GM12878 (cell line): ENCODE results near the gene NPR1. TPM values are rescaled to one million over a fixed set of nuclear protein-coding genes. Genes with fewer than 3 reads are reported as not detected.
A peak's percentile ranks its signal among the peaks of the same experiment; 100 is the strongest.

Source experiments
- ATAC-seq: fragments of 200-7000 bp; cut with Tn5 transposase; 3 replicates; pipeline ENCODE4 v1.9.1; 2020; ENCODE audit warnings: mild to moderate bottlenecking, moderate library complexity
- BruUV-seq: library from RNA; stranded (reverse); fragments of 400-500 nt; replicated peaks from 2 replicates; lab custom pipeline; 2021; lab: Mats Ljungman, UMichigan
- CTCF ChIA-PET: fragments of 300-600 bp; sonication (Branson Sonifier 250); formaldehyde crosslinking; extraction: SDS; loops from one replicate; lab custom pipeline; 2021; ENCODE audit warnings: inconsistent platforms; lab: Yijun Ruan, JAX
- POLR2A ChIA-PET: fragments of 350-600 bp; formaldehyde crosslinking; extraction: SDS; loops from one replicate; lab custom pipeline; 2021; ENCODE audit warnings: inconsistent platforms; lab: Charles Lee
- RAD21 ChIA-PET: fragments of 300-600 bp; sonication (Branson Sonifier 250); formaldehyde crosslinking; loops from one replicate; lab custom pipeline; 2023; ENCODE audit warnings: antibody characterized with exemption; ENCODE audit not compliant: unreplicated experiment; lab: Charles Lee
- SMC1A ChIA-PET: fragments of 300-600 bp; sonication (Branson Sonifier 250); formaldehyde crosslinking; loops from one replicate; lab custom pipeline; 2023; ENCODE audit not compliant: unreplicated experiment, uncharacterized antibody; lab: Charles Lee
- DNase-seq: peaks from one replicate; pipeline ENCODE4 v3.0.0-alpha.2; 2011; ENCODE audit warnings: low read depth, low spot score
- FAIRE-seq: peaks from 3 replicates; lab custom pipeline; 2011; peaks lifted over from hg19 to GRCh38; lab: Jason Lieb, UNC
- H2AFZ ChIP-seq: 2 replicates; pipeline ENCODE4 v1.6.0; 2011; ENCODE audit warnings: low read depth, low read length, control low read depth; ENCODE audit not compliant: control insufficient read depth
- H3K27ac ChIP-seq: 2 replicates; pipeline ENCODE4 v1.5.1; 2011; ENCODE audit warnings: control low read depth; ENCODE audit not compliant: control insufficient read depth, insufficient read depth
- H3K27me3 ChIP-seq, 2 experiments: replicated peaks in 1 of 2; 2 replicates each; pipeline versions ENCODE4 v1.6.0 to v1.6.1; 2011; ENCODE audit warnings: low read length in 1 of 2; ENCODE audit not compliant: control insufficient read depth in 2 of 2, insufficient read depth in 2 of 2
- H3K36me3 ChIP-seq, 2 experiments: 2 replicates each; pipeline ENCODE4 v1.5.1; 2011; ENCODE audit warnings: low read length in 1 of 2; ENCODE audit not compliant: control insufficient read depth in 2 of 2, insufficient read depth in 2 of 2
- H3K4me1 ChIP-seq: 2 replicates; pipeline ENCODE4 v1.6.1; 2011; ENCODE audit warnings: mild to moderate bottlenecking, low read length, moderate library complexity, mixed read lengths; ENCODE audit not compliant: control insufficient read depth, insufficient read depth
- H3K4me2 ChIP-seq: 2 replicates; pipeline ENCODE4 v1.6.0; 2011; ENCODE audit warnings: control low read depth; ENCODE audit not compliant: control insufficient read depth, insufficient read depth
- H3K4me3 ChIP-seq: fragments of 200-600 bp; sonication (generic); 2 replicates; pipeline ENCODE4 v1.5.1; 2016
- H3K79me2 ChIP-seq: 2 replicates; pipeline ENCODE4 v1.6.0; 2011; ENCODE audit warnings: low read length; ENCODE audit not compliant: control insufficient read depth, insufficient read depth
- H3K9ac ChIP-seq: 2 replicates; pipeline ENCODE4 v1.8.0; 2011; ENCODE audit warnings: low read length, control low read depth, mixed read lengths; ENCODE audit not compliant: control insufficient read depth, insufficient read depth
- H3K9me3 ChIP-seq: replicated peaks from 3 replicates; pipeline ENCODE4 v1.5.1; 2011; ENCODE audit warnings: mild to moderate bottlenecking, low read length; ENCODE audit not compliant: control insufficient read depth, insufficient read depth
- H4K20me1 ChIP-seq: 2 replicates; pipeline ENCODE4 v1.6.0; 2011; ENCODE audit not compliant: control insufficient read depth, insufficient read depth
- CBX5 ChIP-seq: sonication (generic); IDR thresholded peaks from 2 replicates; pipeline ENCODE4 v1.6.1; 2016; ENCODE audit warnings: low read depth, moderate library complexity, mild to moderate bottlenecking, inconsistent platforms
- CHD1 ChIP-seq: IDR thresholded peaks from 2 replicates; pipeline ENCODE4 v1.6.1; 2012; ENCODE audit warnings: low read depth, low read length, improper control_type of control experiment
- CREM ChIP-seq: IDR thresholded peaks from 2 replicates; pipeline ENCODE4 v1.6.1; 2014; ENCODE audit warnings: antibody characterized with exemption, low read depth
- DPF2 ChIP-seq: fragments of 450-650 bp; IDR thresholded peaks from 2 replicates; pipeline ENCODE4 v1.6.1; 2017; ENCODE audit warnings: mild to moderate bottlenecking
- EP300 ChIP-seq, 2 experiments: fragments of 150-350 bp in 1 of 2; IDR thresholded peaks; 2 replicates each; pipeline ENCODE4 v1.6.1; 2011 to 2012; ENCODE audit warnings: low read depth in 2 of 2, low read length in 2 of 2, borderline replicate concordance in 1 of 2, improper control_type of control experiment in 1 of 2, inconsistent platforms in 1 of 2; ENCODE audit not compliant: control insufficient read depth in 1 of 2
- ETV6 ChIP-seq, 2 experiments: fragments of 450-650 bp in 1 of 2; IDR thresholded peaks in 1 of 2; conservative IDR thresholded peaks in 1 of 2; 2 replicates each; pipeline ENCODE4 v1.6.1; 2014; ENCODE audit warnings: antibody characterized with exemption in 1 of 2, borderline replicate concordance in 1 of 2, low read depth in 1 of 2, mild to moderate bottlenecking in 1 of 2, moderate library complexity in 1 of 2
- GATAD2B ChIP-seq: fragments of 450-650 bp; conservative IDR thresholded peaks from 2 replicates; pipeline ENCODE4 v1.6.1; 2017; ENCODE audit warnings: low read depth, mild to moderate bottlenecking, moderate library complexity
- HDAC6 ChIP-seq: fragments of 200-600 bp; sonication (generic); IDR thresholded peaks from one replicate; pipeline ENCODE4 v1.8.0; 2017; ENCODE audit warnings: antibody characterized with exemption; ENCODE audit not compliant: unreplicated experiment
- IKZF2 ChIP-seq, 2 experiments: fragments of 450-650 bp; IDR thresholded peaks; 2 replicates each; pipeline ENCODE4 v1.6.1; 2017; ENCODE audit warnings: mild to moderate bottlenecking in 2 of 2, moderate library complexity in 2 of 2
- MEF2B ChIP-seq: fragments of 450-650 bp; IDR thresholded peaks from 2 replicates; pipeline ENCODE4 v1.6.1; 2018; ENCODE audit warnings: mild to moderate bottlenecking, moderate library complexity; ENCODE audit not compliant: partially characterized antibody, poor library complexity, severe bottlenecking
- MLLT1 ChIP-seq: fragments of 450-650 bp; IDR thresholded peaks from 2 replicates; pipeline ENCODE4 v1.6.1; 2016; ENCODE audit warnings: mild to moderate bottlenecking
- NBN ChIP-seq: fragments of 450-650 bp; IDR thresholded peaks from 2 replicates; pipeline ENCODE4 v1.6.1; 2016
- NFIC ChIP-seq: IDR thresholded peaks from 2 replicates; pipeline ENCODE4 v1.6.1; 2012; ENCODE audit warnings: low read depth, mild to moderate bottlenecking, inconsistent platforms, low read length, moderate library complexity
- PAX5 ChIP-seq: IDR thresholded peaks from 2 replicates; pipeline ENCODE4 v1.6.1; 2011; ENCODE audit warnings: low read depth, low read length, borderline replicate concordance
- PAX8 ChIP-seq: fragments of 450-650 bp; IDR thresholded peaks from 2 replicates; pipeline ENCODE4 v1.6.1; 2017; ENCODE audit warnings: mild to moderate bottlenecking, moderate library complexity
- PBX3 ChIP-seq: IDR thresholded peaks from 2 replicates; pipeline ENCODE4 v1.6.1; 2011; ENCODE audit warnings: mild to moderate bottlenecking, low read depth, low read length, moderate library complexity; ENCODE audit not compliant: insufficient replicate concordance
- RUNX3 ChIP-seq: IDR thresholded peaks from 2 replicates; pipeline ENCODE4 v1.6.1; 2012; ENCODE audit warnings: low read length, inconsistent platforms
- SMARCA5 ChIP-seq: fragments of 450-650 bp; IDR thresholded peaks from 2 replicates; pipeline ENCODE4 v1.6.1; 2017; ENCODE audit warnings: mild to moderate bottlenecking
- YY1 ChIP-seq: IDR thresholded peaks from 2 replicates; pipeline ENCODE4 v1.6.1; 2011; ENCODE audit warnings: low read depth, mild to moderate bottlenecking, low read length
- ZNF217 ChIP-seq: fragments of 450-650 bp; IDR thresholded peaks from 2 replicates; pipeline ENCODE4 v1.6.1; 2017; ENCODE audit warnings: antibody characterized with exemption, mild to moderate bottlenecking
- ZNF24 ChIP-seq: fragments of 450-650 bp; IDR thresholded peaks from 2 replicates; pipeline ENCODE4 v1.6.1; 2017; ENCODE audit warnings: antibody characterized with exemption, mild to moderate bottlenecking
- WGBS: methylation state at CpG from one replicate; pipeline ENCODE4 v1.1.6; 2016; ENCODE audit warnings: low lambda C conversion rate; ENCODE audit not compliant: insufficient replicate concordance, insufficient coverage; ENCODE audit errors: missing lambda C conversion rate; 5-methylcytosine and 5-hydroxymethylcytosine counted together
- in situ Hi-C: fragments of 300-500 bp; cut with MboI; formaldehyde crosslinking; loops from 9 replicates; pipeline ENCODE4 v1.14.3; 2018; ENCODE audit warnings: mixed read lengths
- intact Hi-C: fragments of 100-400 bp; cut with micrococcal nuclease; formaldehyde crosslinking; loops from one replicate; pipeline ENCODE4 v1.14.2; 2022; ENCODE audit not compliant: unreplicated experiment
- polyA plus RNA-seq, 11 experiments: library from polyadenylated mRNA; depleted of rRNA in 4 of 11; unstranded in 6 of 11; stranded (reverse) in 5 of 11; fragments of >200 nt; fragmentation: Nextera tagmentation in 4 of 11; fragmentation: Illumina TruSeq in 1 of 11; extraction: Ambion mirVana in 4 of 11; extraction: Trizol in 1 of 11; gene quantifications; 1 replicate in 1 of 11; 2 replicates in 10 of 11; pipeline versions ENCODE4 v1.2.1 to v1.2.3, GENCODE V29; 2011 to 2016; ENCODE audit warnings: inconsistent platforms in 2 of 11, missing spikeins in 2 of 11, low read depth in 1 of 11
- total RNA-seq, 4 experiments: library from RNA; depleted of rRNA in 3 of 4; stranded (reverse); fragments of >200 nt in 3 of 4; fragmentation: Illumina TruSeq in 1 of 4; extraction: Trizol in 1 of 4; gene quantifications; 2 replicates each; pipeline versions ENCODE4 v1.2.1 to v1.2.3, GENCODE V29; 2013 to 2021

Gene NPR1
- total and polyA plus RNA-seq, 10 of the 15 experiments (the other 5 are each of a cell fraction or from before 2014, with no cell fraction given), result 0.09 to 2.1 (median 0.28) TPM; not detected in 1

GRCh38 chr1:153734396-153735089, 56.1 kb downstream of the NPR1 start (continued):
- 0 out of 2 replicates have a peak, but pooled peaks have one; percentile 48 for TF ChIP-seq PAX5
- no peak for TF ChIP-seq CBX5
- TF ChIP-seq MEF2B, result peak; percentile 21
- TF ChIP-seq RUNX3, result peak; percentile 17; the same call in 1 of the 2 replicates
- TF ChIP-seq CREM, result no peak
- TF ChIP-seq IKZF2 (IDR thresholded peaks at IDR 0.05), result peak; percentile 83 to 89
- peak; percentile 76 for TF ChIP-seq PBX3
- TF ChIP-seq CHD1, result no peak
- TF ChIP-seq YY1, result 0 out of 2 replicates have a peak, but pooled peaks have one; percentile 9

GRCh38 chr1:153735090-153735420, 56.6 kb downstream of the NPR1 start:
- ChIA-PET POLR2A (interaction anchor here (1.0 to 8.7 kb wide), 3 partner anchors 8 to 101 kb away, joined by 3 to 184 read pairs (median 4); no protein-coding TSS in a partner anchor), RAD21 (interaction anchor here (0.8 to 8.5 kb wide), 6 partner anchors 8 to 199 kb away, joined by 3 to 139 read pairs (median 3); partner anchors contain the start of genes S100A2 and S100A6)
- peak overlapping the region; percentile 65 for H3K4me2 ChIP-seq
- TF ChIP-seq MLLT1 (0 out of 2 replicates have a peak, but pooled peaks have one; percentile 41), IKZF2 (IDR thresholded peaks at IDR 0.05) (no peak; a peak in 1 of 4 replicates), DPF2 (0 out of 2 replicates have a peak, but pooled peaks have one; percentile 6), NFIC (0 out of 2 replicates have a peak, but pooled peaks have one; percentile 13), GATAD2B (no peak), PAX8 (no peak), ETV6 (conservative IDR thresholded peaks at IDR 0.05 in 1 of 2, IDR thresholded peaks at IDR 0.05 in 1 of 2; ENCODE audit: borderline replicate concordance in 1 of 2, low read depth in 1 of 2) (no peak), ZNF24 (no peak), HDAC6 (no peak), SMARCA5 (peak; percentile 64), ZNF217 (0 out of 2 replicates have a peak, but pooled peaks have one; percentile 44), EP300 (IDR thresholded peaks at IDR 0.05; ENCODE audit: borderline replicate concordance in 1 of 2, control insufficient read depth in 1 of 2, low read depth in 2 of 2, low read length in 2 of 2) (no peak), NBN (0 out of 2 replicates have a peak, but pooled peaks have one; percentile 65), RUNX3 (no peak; the same call in 1 of the 2 replicates)

More at GRCh38 chr1:153735090-153735420, 56.6 kb downstream of the NPR1 start:
- SMC1A ChIA-PET, result interaction anchor here (0.9 to 10.3 kb wide), 12 partner anchors 8 to 252 kb away, joined by 3 to 144 read pairs (median 4); partner anchors contain the start of gene CHTOP
- peak overlapping the region; percentile 21; the same call in 1 of the 2 replicates for H3K9ac ChIP-seq
- 60% methylated on average over 3 of the region's 3 CpGs for WGBS
- FAIRE-seq, result no peak
- peaks cover 33% of the 10 kb centered on the region for H3K4me1 ChIP-seq
- no peak overlapping the region for H2AFZ ChIP-seq
- intact Hi-C loops (no loop called here), in situ Hi-C loops (no loop called here)
- peak overlapping the region; percentile 82 for H3K27ac ChIP-seq
- no peak for DNase-seq
- H3K36me3 ChIP-seq, result peaks cover 0 to 10% of the 10 kb centered on the region in 2 experiments; a peak in 1 of 4 replicates
- CTCF ChIA-PET, result interaction anchor here (0.7 to 7.0 kb wide), 9 partner anchors 8 to 163 kb away, joined by 3 to 63 read pairs (median 3); partner anchors contain the start of gene NPR1
- H3K79me2 ChIP-seq, result peaks cover 23% of the 10 kb centered on the region
- ATAC-seq, result no peak
- H3K4me3 ChIP-seq, result no peak overlapping the region
- TSS peak; percentile 22 for BruUV-seq
- no peaks in the 10 kb centered on the region; the same call in 2 of the 3 replicates for H3K9me3 ChIP-seq
- H3K27me3 ChIP-seq, result no peaks in the 10 kb centered on the region
- H4K20me1 ChIP-seq, result no peaks in the 10 kb centered on the region
